ENCODE measurements around the gene DDX59. TPM values are rescaled to one million over a fixed set of nuclear protein-coding genes. Genes with fewer than 3 reads are reported as not detected.

Gene DDX59
- total and polyA plus RNA-seq, 9 of the 15 experiments (the other 6 are each of a cell fraction or from before 2014, with no cell fraction given), result 8.3 to 30.4 (median 19.8) TPM

GRCh38 chr1:200673952-200674823 lies 4.5 kb upstream of the DDX59 start:
- Histone ChIP-seq H3K4me2 (ENCODE audit: insufficient read depth, low read length) (no peak overlapping the region), H3K4me3 (no peak overlapping the region), H3K27me3 (ENCODE audit: control insufficient read depth in 2 of 2, insufficient read depth in 2 of 2, low read length in 2 of 2) (no peaks in the 10 kb centered on the region), H3K9ac (ENCODE audit: insufficient read depth in 1 of 2, low read depth in 2 of 2, low read length in 2 of 2) (no peak overlapping the region), H3K27ac (ENCODE audit: extremely low read depth, low read depth, low read length) (0 out of 3 replicates have a peak overlapping the region, but pooled peaks have one; percentile 7), H4K20me1 (replicated peaks; ENCODE audit: control insufficient read depth, insufficient read depth, low read length) (no peaks in the 10 kb centered on the region), H3K36me3 (ENCODE audit: control insufficient read depth, insufficient read depth, low read length) (no peaks in the 10 kb centered on the region), H3K79me2 (ENCODE audit: control insufficient read depth, insufficient read depth, low read length) (peaks cover 16% of the 10 kb centered on the region), H2AFZ (ENCODE audit: low read depth, low read length) (0 out of 2 replicates have a peak overlapping the region, but pooled peaks have one; percentile 2), H3K4me1 (replicated peaks in 1 of 2; ENCODE audit: control insufficient read depth in 2 of 2, insufficient read depth in 2 of 2, low read length in 2 of 2) (peaks cover 8 to 16% of the 10 kb centered on the region in 2 experiments; a peak in 4 of 5 replicates), H3K9me3 (replicated peaks; ENCODE audit: control insufficient read depth, insufficient read depth, low read depth, low read length) (no peaks in the 10 kb centered on the region), H3K9me1 (ENCODE audit: control insufficient read depth, insufficient read depth, low read length) (no peaks in the 10 kb centered on the region)
- 62% methylated on average over 4 of the region's 4 CpGs for WGBS (ENCODE audit: insufficient coverage, low coverage, missing lambda C conversion rate)
- ChIA-PET CTCF (ENCODE audit: low intra/inter-chr PET ratio) (interaction anchor here (0.6 kb wide), 1 partner anchor 119 kb away, joined by 4 read pairs; no protein-coding TSS in a partner anchor), POLR2A (interaction anchor here (0.6 to 1.0 kb wide), 4 partner anchors 18 to 348 kb away, joined by 3 read pairs; no protein-coding TSS in a partner anchor)
- in situ Hi-C loops (cut with MboI), result no loop called here
- intact Hi-C loops (cut with micrococcal nuclease), result no loop called here
- BruUV-seq (replicated peaks), result no TSS peak
- DNase-seq (ENCODE audit: extremely low read depth in 1 of 4, low spot score in 3 of 4), result no peak
- FAIRE-seq, result no peak
- no peak for ATAC-seq
- TF ChIP-seq BACH1 (tag; IDR thresholded peaks at IDR 0.05) (peak; percentile 38; the same call in 1 of the 2 replicates), ZNF395 (CRISPR knock-in tag; IDR thresholded peaks at IDR 0.05) (0 out of 2 replicates have a peak, but pooled peaks have one; percentile 22), E2F8 (IDR thresholded peaks at IDR 0.05; ENCODE audit: low read depth, partially characterized antibody) (peak; percentile 22), ZNF766 (CRISPR knock-in tag; conservative IDR thresholded peaks at IDR 0.05) (no peak), RAD21 (CRISPR knock-in tag; conservative IDR thresholded peaks at IDR 0.05 in 1 of 2, IDR thresholded peaks at IDR 0.05 in 1 of 2) (0 out of 4 replicates have a peak, but pooled peaks of 1 of the 2 experiments have one; percentile 2), JUND (IDR thresholded peaks at IDR 0.05; ENCODE audit: borderline replicate concordance, low read depth, low read length) (0 out of 2 replicates have a peak, but pooled peaks have one; percentile 3), JUND (tag; IDR thresholded peaks at IDR 0.05; ENCODE audit: borderline replicate concordance, low read depth, low read length) (0 out of 3 replicates have a peak, but pooled peaks have one; percentile 30), FOSL1 (tag; conservative IDR thresholded peaks at IDR 0.05) (peak; percentile 46; the same call in 1 of the 2 replicates), HLTF (IDR thresholded peaks at IDR 0.05) (no peak), ZNF24 (IDR thresholded peaks at IDR 0.05) (peak; percentile 98)

All from K562 (cell line).